GM12878 (cell line): ENCODE results near the gene SPRYD3. TPM values are rescaled to one million over a fixed set of nuclear protein-coding genes. Genes with fewer than 3 reads are reported as not detected.

ENCODE experiments used
- ATAC-seq: fragments of 200-7000 bp; cut with Tn5 transposase; 3 replicates; pipeline ENCODE4 v1.9.1; 2020; ENCODE audit warnings: mild to moderate bottlenecking, moderate library complexity
- BruUV-seq: library from RNA; stranded (reverse); fragments of 400-500 nt; replicated peaks from 2 replicates; lab custom pipeline; 2021; lab: Mats Ljungman, UMichigan
- CTCF ChIA-PET: fragments of 300-600 bp; sonication (Branson Sonifier 250); formaldehyde crosslinking; extraction: SDS; loops from one replicate; lab custom pipeline; 2021; ENCODE audit warnings: inconsistent platforms; lab: Yijun Ruan, JAX
- POLR2A ChIA-PET: fragments of 350-600 bp; formaldehyde crosslinking; extraction: SDS; loops from one replicate; lab custom pipeline; 2021; ENCODE audit warnings: inconsistent platforms; lab: Charles Lee
- RAD21 ChIA-PET: fragments of 300-600 bp; sonication (Branson Sonifier 250); formaldehyde crosslinking; loops from one replicate; lab custom pipeline; 2023; ENCODE audit warnings: antibody characterized with exemption; ENCODE audit not compliant: unreplicated experiment; lab: Charles Lee
- SMC1A ChIA-PET: fragments of 300-600 bp; sonication (Branson Sonifier 250); formaldehyde crosslinking; loops from one replicate; lab custom pipeline; 2023; ENCODE audit not compliant: unreplicated experiment, uncharacterized antibody; lab: Charles Lee
- DNase-seq: peaks from one replicate; pipeline ENCODE4 v3.0.0-alpha.2; 2011; ENCODE audit warnings: low read depth, low spot score
- FAIRE-seq: peaks from 3 replicates; lab custom pipeline; 2011; peaks lifted over from hg19 to GRCh38; lab: Jason Lieb, UNC
- H2AFZ ChIP-seq: 2 replicates; pipeline ENCODE4 v1.6.0; 2011; ENCODE audit warnings: low read depth, low read length, control low read depth; ENCODE audit not compliant: control insufficient read depth
- H3K27ac ChIP-seq: 2 replicates; pipeline ENCODE4 v1.5.1; 2011; ENCODE audit warnings: control low read depth; ENCODE audit not compliant: control insufficient read depth, insufficient read depth
- H3K27me3 ChIP-seq, 2 experiments: replicated peaks in 1 of 2; 2 replicates each; pipeline versions ENCODE4 v1.6.0 to v1.6.1; 2011; ENCODE audit warnings: low read length in 1 of 2; ENCODE audit not compliant: control insufficient read depth in 2 of 2, insufficient read depth in 2 of 2
- H3K36me3 ChIP-seq, 2 experiments: 2 replicates each; pipeline ENCODE4 v1.5.1; 2011; ENCODE audit warnings: low read length in 1 of 2; ENCODE audit not compliant: control insufficient read depth in 2 of 2, insufficient read depth in 2 of 2
- H3K4me1 ChIP-seq: 2 replicates; pipeline ENCODE4 v1.6.1; 2011; ENCODE audit warnings: mild to moderate bottlenecking, low read length, moderate library complexity, mixed read lengths; ENCODE audit not compliant: control insufficient read depth, insufficient read depth
- H3K4me2 ChIP-seq: 2 replicates; pipeline ENCODE4 v1.6.0; 2011; ENCODE audit warnings: control low read depth; ENCODE audit not compliant: control insufficient read depth, insufficient read depth
- H3K4me3 ChIP-seq: fragments of 200-600 bp; sonication (generic); 2 replicates; pipeline ENCODE4 v1.5.1; 2016
- H3K79me2 ChIP-seq: 2 replicates; pipeline ENCODE4 v1.6.0; 2011; ENCODE audit warnings: low read length; ENCODE audit not compliant: control insufficient read depth, insufficient read depth
- H3K9ac ChIP-seq: 2 replicates; pipeline ENCODE4 v1.8.0; 2011; ENCODE audit warnings: low read length, control low read depth, mixed read lengths; ENCODE audit not compliant: control insufficient read depth, insufficient read depth
- H3K9me3 ChIP-seq: replicated peaks from 3 replicates; pipeline ENCODE4 v1.5.1; 2011; ENCODE audit warnings: mild to moderate bottlenecking, low read length; ENCODE audit not compliant: control insufficient read depth, insufficient read depth
- H4K20me1 ChIP-seq: 2 replicates; pipeline ENCODE4 v1.6.0; 2011; ENCODE audit not compliant: control insufficient read depth, insufficient read depth
- CREB1 ChIP-seq: IDR thresholded peaks from 2 replicates; pipeline ENCODE4 v1.6.1; 2012; ENCODE audit warnings: low read depth, mild to moderate bottlenecking, inconsistent platforms
- KDM1A ChIP-seq: fragments of 200-600 bp; sonication (generic); IDR thresholded peaks from 2 replicates; pipeline ENCODE4 v1.6.1; 2016; ENCODE audit warnings: borderline replicate concordance
- REST ChIP-seq: IDR thresholded peaks from 2 replicates; pipeline ENCODE4 v1.6.1; 2012; ENCODE audit warnings: mild to moderate bottlenecking, low read depth, low read length
- YY1 ChIP-seq: IDR thresholded peaks from 2 replicates; pipeline ENCODE4 v1.6.1; 2011; ENCODE audit warnings: low read depth, mild to moderate bottlenecking, low read length
- WGBS: methylation state at CpG from one replicate; pipeline ENCODE4 v1.1.6; 2016; ENCODE audit warnings: low lambda C conversion rate; ENCODE audit not compliant: insufficient replicate concordance, insufficient coverage; ENCODE audit errors: missing lambda C conversion rate; 5-methylcytosine and 5-hydroxymethylcytosine counted together
- in situ Hi-C: fragments of 300-500 bp; cut with MboI; formaldehyde crosslinking; loops from 9 replicates; pipeline ENCODE4 v1.14.3; 2018; ENCODE audit warnings: mixed read lengths
- intact Hi-C: fragments of 100-400 bp; cut with micrococcal nuclease; formaldehyde crosslinking; loops from one replicate; pipeline ENCODE4 v1.14.2; 2022; ENCODE audit not compliant: unreplicated experiment
- polyA plus RNA-seq, 11 experiments: library from polyadenylated mRNA; depleted of rRNA in 4 of 11; unstranded in 6 of 11; stranded (reverse) in 5 of 11; fragments of >200 nt; fragmentation: Nextera tagmentation in 4 of 11; fragmentation: Illumina TruSeq in 1 of 11; extraction: Ambion mirVana in 4 of 11; extraction: Trizol in 1 of 11; gene quantifications; 1 replicate in 1 of 11; 2 replicates in 10 of 11; pipeline versions ENCODE4 v1.2.1 to v1.2.3, GENCODE V29; 2011 to 2016; ENCODE audit warnings: inconsistent platforms in 2 of 11, missing spikeins in 2 of 11, low read depth in 1 of 11
- total RNA-seq, 4 experiments: library from RNA; depleted of rRNA in 3 of 4; stranded (reverse); fragments of >200 nt in 3 of 4; fragmentation: Illumina TruSeq in 1 of 4; extraction: Trizol in 1 of 4; gene quantifications; 2 replicates each; pipeline versions ENCODE4 v1.2.1 to v1.2.3, GENCODE V29; 2013 to 2021

SPRYD3 gene
- total and polyA plus RNA-seq, 10 of the 15 experiments (the other 5 are each of a cell fraction or from before 2014, with no cell fraction given): 2.3 to 26.4 (median 20.2) TPM

DNA sequence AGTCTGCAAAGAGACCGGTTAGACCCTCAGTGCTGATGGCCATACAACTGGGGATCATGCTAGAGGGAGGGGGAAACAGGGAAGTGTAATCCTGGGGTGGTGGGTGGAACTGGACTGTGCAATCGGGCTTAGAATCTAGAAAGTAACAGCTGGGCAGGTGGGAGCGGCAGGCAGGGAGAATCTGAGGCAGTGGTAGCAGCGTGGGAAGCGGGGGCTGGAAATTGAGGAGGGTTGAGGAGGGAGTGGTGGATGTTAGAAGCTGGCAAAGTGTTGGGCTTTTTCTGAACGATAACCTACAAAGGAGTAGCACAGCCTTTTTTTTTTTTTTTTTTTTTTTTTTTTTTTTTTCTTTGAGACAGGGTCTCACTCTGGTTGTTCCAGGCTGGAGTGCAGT, 15.2 kb upstream of the SPRYD3 start:
- Histone ChIP-seq H3K27me3 (peaks cover 0 to 6% of the 10 kb centered on the region in 2 experiments; a peak in 3 of 4 replicates), H3K4me3 (no peak overlapping the region), H4K20me1 (no peaks in the 10 kb centered on the region), H3K4me1 (peaks cover 9% of the 10 kb centered on the region), H3K9ac (no peak overlapping the region), H3K4me2 (no peak overlapping the region), H2AFZ (no peak overlapping the region), H3K27ac (no peak overlapping the region), H3K9me3 (no peaks in the 10 kb centered on the region), H3K36me3 (no peaks in the 10 kb centered on the region), H3K79me2 (no peaks in the 10 kb centered on the region)
- TF ChIP-seq CREB1: no peak
- no peak for TF ChIP-seq REST
- TF ChIP-seq KDM1A: no peak
- TF ChIP-seq YY1: no peak
- FAIRE-seq (no peak), DNase-seq (no peak), ATAC-seq (no peak)
- ChIA-PET CTCF (interaction anchor here (0.9 to 11.8 kb wide), 3 partner anchors 8 to 27 kb away, joined by 3 to 177 read pairs (median 24); partner anchors contain the start of gene SPRYD3), RAD21 (interaction anchor here (0.6 kb wide), 1 partner anchor 65 kb away, joined by 3 read pairs; no protein-coding TSS in a partner anchor), SMC1A (interaction anchor here (0.6 to 1.7 kb wide), 5 partner anchors 16 to 89 kb away, joined by 3 to 13 read pairs (median 4); partner anchors contain the start of gene SPRYD3), POLR2A (interaction anchor here (0.7 to 1.9 kb wide), 3 partner anchors 8 to 33 kb away, joined by 4 to 7 read pairs (median 5); partner anchors contain the start of genes SOAT2 and SPRYD3)
- BruUV-seq: no TSS peak
- intact Hi-C loops (no loop called here), in situ Hi-C loops (no loop called here)
- 74% methylated on average over 6 of the region's 6 CpGs for WGBS
